HEK293 (cell line): ENCODE measurements around the gene RELCH.

Experiments
- CTCF ChIA-PET: fragments of 350-600 bp; formaldehyde crosslinking; extraction: SDS; loops from one replicate; lab custom pipeline; 2021; ENCODE audit warnings: antibody characterized with exemption; lab: Yijun Ruan, JAX
- POLR2A ChIA-PET: fragments of 300-600 bp; formaldehyde crosslinking; extraction: SDS; loops from one replicate; lab custom pipeline; 2020; ENCODE audit warnings: antibody characterized with exemption, inconsistent platforms; lab: Yijun Ruan, JAX
- H3K27ac ChIP-seq: fragments of 200-500 bp; sonication (Bioruptor generic); 2 replicates; pipeline ENCODE4 v1.5.1; 2014; ENCODE audit warnings: low read depth, low read length, control low read depth, inconsistent platforms; ENCODE audit errors: extremely low read depth
- H3K36me3 ChIP-seq, 2 experiments: fragments of 200-500 bp in 1 of 2; sonication (Bioruptor generic) in 1 of 2; 1 replicate in 1 of 2; 2 replicates in 1 of 2; pipeline ENCODE4 v1.5.1; 2014 to 2017; ENCODE audit warnings: inconsistent platforms in 2 of 2, low read length in 2 of 2; ENCODE audit not compliant: control insufficient read depth in 2 of 2, insufficient read depth in 1 of 2
- H3K4me1 ChIP-seq: fragments of 200-500 bp; sonication (Bioruptor generic); 2 replicates; pipeline ENCODE4 v1.5.1; 2014; ENCODE audit warnings: mild to moderate bottlenecking, low read length, inconsistent platforms; ENCODE audit not compliant: control insufficient read depth, insufficient read depth
- H3K4me3 ChIP-seq: 2 replicates; pipeline ENCODE4 v1.5.1; 2011; ENCODE audit warnings: low read depth, mild to moderate bottlenecking, control low read depth, low read length, moderate library complexity
- H3K9me3 ChIP-seq: fragments of 200-500 bp; sonication (Bioruptor generic); 2 replicates; pipeline ENCODE4 v1.5.1; 2014; ENCODE audit warnings: low read depth, low read length, inconsistent platforms; ENCODE audit not compliant: control insufficient read depth, insufficient read depth
- BCL11A ChIP-seq: fragments of 450-650 bp; formaldehyde crosslinking; IDR thresholded peaks from 2 replicates; pipeline ENCODE4 v1.5.1; 2016; ENCODE audit warnings: low read depth, missing biosample characterization, missing genetic modification characterization
- KLF7 ChIP-seq: fragments of 450-650 bp; formaldehyde crosslinking; IDR thresholded peaks from 2 replicates; pipeline ENCODE4 v1.5.1; 2016; ENCODE audit warnings: missing biosample characterization, missing genetic modification characterization, borderline replicate concordance
- SETDB1 ChIP-seq: IDR thresholded peaks from one replicate; pipeline ENCODE4 v1.6.1; 2017; ENCODE audit warnings: mild to moderate bottlenecking, low read length, moderate library complexity, mixed read lengths; ENCODE audit not compliant: insufficient read length
- TSHZ1 ChIP-seq: fragments of 450-650 bp; formaldehyde crosslinking; IDR thresholded peaks from 2 replicates; pipeline ENCODE4 v1.5.1; 2016; ENCODE audit warnings: missing biosample characterization, missing genetic modification characterization, borderline replicate concordance
- ZNF140 ChIP-seq: fragments of 450-650 bp; formaldehyde crosslinking; IDR thresholded peaks from 2 replicates; pipeline ENCODE4 v1.5.1; 2016; ENCODE audit warnings: missing biosample characterization, missing genetic modification characterization
- ZNF148 ChIP-seq: fragments of 450-650 bp; formaldehyde crosslinking; IDR thresholded peaks from 2 replicates; pipeline ENCODE4 v1.5.0; 2017; ENCODE audit warnings: missing biosample characterization, missing genetic modification characterization, borderline replicate concordance
- ZNF174 ChIP-seq: fragments of 450-650 bp; formaldehyde crosslinking; IDR thresholded peaks from 2 replicates; pipeline ENCODE4 v1.5.0; 2017; ENCODE audit warnings: missing biosample characterization, mild to moderate bottlenecking, missing genetic modification characterization
- ZNF18 ChIP-seq: fragments of 450-650 bp; formaldehyde crosslinking; IDR thresholded peaks from 2 replicates; pipeline ENCODE4 v1.5.1; 2016; ENCODE audit warnings: missing biosample characterization, missing genetic modification characterization
- ZNF214 ChIP-seq: fragments of 450-650 bp; formaldehyde crosslinking; IDR thresholded peaks from 2 replicates; pipeline ENCODE4 v1.5.1; 2017; ENCODE audit warnings: missing biosample characterization, mild to moderate bottlenecking, missing genetic modification characterization, borderline replicate concordance
- ZNF302 ChIP-seq: fragments of 450-650 bp; formaldehyde crosslinking; IDR thresholded peaks from 2 replicates; pipeline ENCODE4 v1.5.1; 2016; ENCODE audit warnings: missing biosample characterization, missing genetic modification characterization, low read depth
- ZNF423 ChIP-seq: fragments of 450-650 bp; formaldehyde crosslinking; IDR thresholded peaks from 2 replicates; pipeline ENCODE4 v1.5.1; 2016; ENCODE audit warnings: missing biosample characterization, missing genetic modification characterization
- ZNF426 ChIP-seq: fragments of 450-650 bp; formaldehyde crosslinking; IDR thresholded peaks from 2 replicates; pipeline ENCODE4 v1.5.1; 2017; ENCODE audit warnings: missing biosample characterization, missing genetic modification characterization, mild to moderate bottlenecking, inconsistent platforms, moderate library complexity
- ZNF518A ChIP-seq: fragments of 450-650 bp; formaldehyde crosslinking; conservative IDR thresholded peaks from 2 replicates; pipeline ENCODE4 v1.5.1; 2016; ENCODE audit warnings: low read depth, missing biosample characterization, missing genetic modification characterization
- ZNF544 ChIP-seq: fragments of 450-650 bp; formaldehyde crosslinking; IDR thresholded peaks from 2 replicates; pipeline ENCODE4 v1.5.0; 2017; ENCODE audit warnings: missing biosample characterization, missing genetic modification characterization
- ZNF621 ChIP-seq: fragments of 450-650 bp; formaldehyde crosslinking; IDR thresholded peaks from 2 replicates; pipeline ENCODE4 v1.5.1; 2017; ENCODE audit warnings: missing biosample characterization, missing genetic modification characterization
- ZNF677 ChIP-seq: fragments of 450-650 bp; IDR thresholded peaks from 2 replicates; pipeline ENCODE4 v1.5.0; 2018; ENCODE audit warnings: missing biosample characterization, mild to moderate bottlenecking, missing genetic modification characterization, moderate library complexity
- ZNF76 ChIP-seq: fragments of 450-650 bp; formaldehyde crosslinking; IDR thresholded peaks from 2 replicates; pipeline ENCODE4; 2016; ENCODE audit warnings: low read depth, missing biosample characterization, missing genetic modification characterization, borderline replicate concordance
- ZNF768 ChIP-seq: fragments of 450-650 bp; formaldehyde crosslinking; IDR thresholded peaks from 2 replicates; pipeline ENCODE4 v1.5.1; 2018; ENCODE audit warnings: missing biosample characterization, mild to moderate bottlenecking, missing genetic modification characterization
- ZNF792 ChIP-seq: fragments of 450-650 bp; formaldehyde crosslinking; IDR thresholded peaks from 2 replicates; pipeline ENCODE4 v1.5.1; 2016; ENCODE audit warnings: missing biosample characterization, missing genetic modification characterization
- TF ChIP-seq, protein P1 (sequence below): fragments of 450-650 bp; formaldehyde crosslinking; IDR thresholded peaks from 2 replicates; pipeline ENCODE4 v1.5.1; 2016; ENCODE audit warnings: missing biosample characterization, missing genetic modification characterization

RELCH gene

DNA sequence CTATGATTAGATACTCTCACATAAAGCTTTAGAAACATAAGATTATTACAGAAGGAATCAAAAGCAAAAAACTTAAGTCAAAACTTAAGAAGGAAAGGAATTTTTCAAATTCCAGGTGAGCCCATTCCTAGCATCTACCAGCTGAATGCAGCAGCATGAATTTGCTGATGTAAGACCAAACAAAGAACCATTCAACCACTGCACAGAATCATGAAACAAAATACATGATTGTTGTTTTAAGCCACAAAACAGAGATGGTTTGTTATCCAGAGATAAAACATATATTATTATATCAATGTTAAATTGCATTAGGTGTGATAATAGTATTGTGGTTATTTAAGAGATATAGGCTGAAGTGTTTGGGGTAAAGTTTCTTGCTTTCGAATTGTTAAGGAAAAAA lies 29.2 kb upstream of the RELCH start (continued):
- no peak for TF ChIP-seq ZNF518A (tag by site-specific recombination)
- TF ChIP-seq, protein P1, sequence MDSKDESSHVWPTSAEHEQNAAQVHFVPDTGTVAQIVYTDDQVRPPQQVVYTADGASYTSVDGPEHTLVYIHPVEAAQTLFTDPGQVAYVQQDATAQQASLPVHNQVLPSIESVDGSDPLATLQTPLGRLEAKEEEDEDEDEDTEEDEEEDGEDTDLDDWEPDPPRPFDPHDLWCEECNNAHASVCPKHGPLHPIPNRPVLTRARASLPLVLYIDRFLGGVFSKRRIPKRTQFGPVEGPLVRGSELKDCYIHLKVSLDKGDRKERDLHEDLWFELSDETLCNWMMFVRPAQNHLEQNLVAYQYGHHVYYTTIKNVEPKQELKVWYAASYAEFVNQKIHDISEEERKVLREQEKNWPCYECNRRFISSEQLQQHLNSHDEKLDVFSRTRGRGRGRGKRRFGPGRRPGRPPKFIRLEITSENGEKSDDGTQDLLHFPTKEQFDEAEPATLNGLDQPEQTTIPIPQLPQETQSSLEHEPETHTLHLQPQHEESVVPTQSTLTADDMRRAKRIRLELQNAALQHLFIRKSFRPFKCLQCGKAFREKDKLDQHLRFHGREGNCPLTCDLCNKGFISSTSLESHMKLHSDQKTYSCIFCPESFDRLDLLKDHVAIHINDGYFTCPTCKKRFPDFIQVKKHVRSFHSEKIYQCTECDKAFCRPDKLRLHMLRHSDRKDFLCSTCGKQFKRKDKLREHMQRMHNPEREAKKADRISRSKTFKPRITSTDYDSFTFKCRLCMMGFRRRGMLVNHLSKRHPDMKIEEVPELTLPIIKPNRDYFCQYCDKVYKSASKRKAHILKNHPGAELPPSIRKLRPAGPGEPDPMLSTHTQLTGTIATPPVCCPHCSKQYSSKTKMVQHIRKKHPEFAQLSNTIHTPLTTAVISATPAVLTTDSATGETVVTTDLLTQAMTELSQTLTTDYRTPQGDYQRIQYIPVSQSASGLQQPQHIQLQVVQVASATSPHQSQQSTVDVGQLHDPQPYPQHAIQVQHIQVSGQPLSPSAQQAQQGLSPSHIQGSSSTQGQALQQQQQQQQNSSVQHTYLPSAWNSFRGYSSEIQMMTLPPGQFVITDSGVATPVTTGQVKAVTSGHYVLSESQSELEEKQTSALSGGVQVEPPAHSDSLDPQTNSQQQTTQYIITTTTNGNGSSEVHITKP (tag by site-specific recombination) = no peak
- no peak for TF ChIP-seq ZNF18
- no peak for TF ChIP-seq ZNF174 (tag by site-specific recombination)
- TF ChIP-seq ZNF76 (tag by site-specific recombination) = no peak

- ChIA-PET CTCF (interaction anchor here (1.0 kb wide), 1 partner anchor 19 kb away, joined by 3 read pairs; no protein-coding TSS in a partner anchor), POLR2A (no interaction called here)
- H3K9me3 ChIP-seq = no peaks in the 10 kb centered on the region
- no peaks in the 10 kb centered on the region; a peak in 1 of 3 replicates for H3K36me3 ChIP-seq
- no peak overlapping the region for H3K27ac ChIP-seq
- no peaks in the 10 kb centered on the region for H3K4me1 ChIP-seq
- no peak overlapping the region for H3K4me3 ChIP-seq
- TF ChIP-seq ZNF677 (tag by site-specific recombination) (no peak), TSHZ1 (tag by site-specific recombination) (no peak), ZNF621 (tag by site-specific recombination) (no peak), ZNF792 (tag by site-specific recombination) (no peak), ZNF140 (no peak), ZNF544 (tag by site-specific recombination) (no peak), ZNF148 (tag by site-specific recombination) (no peak), KLF7 (tag by site-specific recombination) (no peak), BCL11A (tag by site-specific recombination) (no peak), ZNF768 (tag by site-specific recombination) (no peak), ZNF302 (no peak), ZNF423 (tag by site-specific recombination) (no peak), ZNF426 (tag by site-specific recombination) (no peak), SETDB1 (no peak), ZNF214 (tag by site-specific recombination) (no peak)
Measured at GRCh38 chr18:62164310-62164709, 22.7 kb upstream of the RELCH start.
